ENCODE measurements around the gene DACH2. TPM values are rescaled to one million over a fixed set of nuclear protein-coding genes. Genes with fewer than 3 reads are reported as not detected.

DACH2 gene
- total RNA-seq, 1 experiment from 2014 or later = not detected

- DNase-seq (ENCODE audit: low spot score) = no peak
Observed at GRCh38 chrX:86805241-86805640, 657.0 kb downstream of the DACH2 start.

GRCh38 chrX:86806786-86807185 is 658.5 kb downstream of the DACH2 start:
- DNase-seq (ENCODE audit: low spot score) = peak; percentile 4

DNA sequence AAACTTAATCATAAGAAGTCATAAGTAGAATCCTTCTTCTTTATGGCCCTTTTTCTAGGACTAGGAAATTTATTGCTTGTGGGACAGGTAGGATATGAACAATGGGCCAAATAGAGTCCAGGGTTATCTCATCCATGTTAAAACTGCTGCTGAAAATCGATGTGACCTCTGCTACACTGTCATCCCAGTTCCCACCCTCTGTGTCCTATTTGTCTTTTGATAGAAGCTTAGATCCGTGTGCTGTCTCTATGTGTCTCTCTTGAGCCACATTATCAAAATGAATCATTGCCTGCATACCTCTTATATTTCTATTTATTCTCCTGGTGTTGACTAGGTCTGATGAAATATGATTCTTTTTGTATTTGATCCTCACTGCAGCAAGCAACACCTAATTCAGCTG is 661.4 kb downstream of the DACH2 start:
- DNase-seq (ENCODE audit: low spot score) = no peak

- no peak for DNase-seq (ENCODE audit: low spot score)
Observed at GRCh38 chrX:86829786-86830185, 681.5 kb downstream of the DACH2 start.

- DNase-seq (ENCODE audit: low spot score) = no peak
Observed at GRCh38 chrX:86830685-86831084, 682.4 kb downstream of the DACH2 start.

DNA sequence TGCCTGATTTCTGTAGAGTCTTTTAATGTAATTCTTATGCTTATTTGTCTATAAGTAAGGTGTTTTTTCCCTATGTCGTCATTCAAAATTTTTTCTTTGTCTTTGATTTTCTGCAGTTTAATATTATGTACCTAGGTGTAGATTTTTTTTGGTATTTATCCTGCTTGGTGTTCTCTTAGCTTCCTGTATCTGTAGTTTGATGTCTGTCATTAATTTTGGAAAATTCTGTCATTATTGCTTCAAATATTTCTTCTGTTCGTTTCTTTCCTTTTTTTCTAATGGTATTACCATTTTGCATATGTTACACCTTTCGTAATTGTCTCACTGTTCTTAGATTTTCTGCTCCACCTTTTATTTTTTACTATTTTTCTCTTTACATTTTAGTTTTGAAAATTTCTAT is 696.9 kb downstream of the DACH2 start:
- DNase-seq (ENCODE audit: low spot score) = no peak

Other genes starting within 250 kb of the DACH2 start
- 12.6 and 18.9 TPM in 2 replicates for gene CHM, start 100.9 kb upstream of the DACH2 start, total RNA-seq (2014; rRNA removed; shearing (Covaris generic))